GM18907 (cell line): ENCODE results near the gene PNLIP.

Experiments
- ATAC-seq: cut with Tn5 transposase; IDR thresholded peaks from one replicate; pipeline ENCODE4 v1.9.1; 2021; ENCODE audit warnings: mild to moderate bottlenecking, moderate library complexity; ENCODE audit not compliant: unreplicated experiment

The PNLIP gene

GRCh38 chr10:116567335-116567734, 21.6 kb downstream of the PNLIP start:
- ATAC-seq: no peak

DNA sequence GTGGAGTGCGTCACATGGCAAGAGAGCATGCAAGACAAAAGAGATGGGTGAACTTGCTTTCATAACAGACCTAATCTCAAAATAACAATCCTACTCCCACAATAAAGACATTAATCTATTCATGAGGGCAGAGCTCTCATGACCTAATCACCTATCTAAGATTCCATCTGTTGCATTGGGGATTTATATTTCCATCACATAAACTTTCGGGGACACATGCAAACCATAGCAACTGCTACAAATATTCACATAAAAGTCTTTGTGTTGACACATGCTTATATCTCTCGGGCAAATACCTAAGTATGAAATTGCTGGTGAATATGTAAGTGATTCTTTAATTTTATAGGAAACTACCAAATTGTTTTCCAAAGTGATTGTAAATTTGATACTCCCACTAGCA, 29.1 kb downstream of the PNLIP start:
- no peak for ATAC-seq

- no peak for ATAC-seq
Measured at GRCh38 chr10:116587878-116588591, 42.3 kb downstream of the PNLIP start.

DNA sequence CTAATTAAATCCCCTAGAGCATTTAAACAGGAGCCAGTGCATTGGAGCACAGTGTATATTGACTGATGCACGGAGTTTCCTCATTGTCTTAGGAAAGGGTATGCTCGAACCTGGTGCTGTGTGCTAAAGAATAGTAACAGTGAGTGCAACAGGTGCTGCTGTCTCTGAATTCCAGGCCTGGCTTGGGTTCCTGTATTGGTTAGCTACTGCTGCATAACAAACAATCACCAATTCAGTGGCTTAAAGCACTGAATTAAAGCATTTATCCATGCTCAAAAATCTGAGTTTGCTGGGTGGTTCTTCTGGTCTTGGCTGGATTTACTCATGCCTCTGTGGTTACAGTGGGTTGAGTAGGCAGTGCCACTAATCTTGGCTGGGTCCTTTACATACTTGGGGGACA, 43.3 kb downstream of the PNLIP start:
- ATAC-seq: no peak

GRCh38 chr10:116589926-116590325, 44.2 kb downstream of the PNLIP start:
- no peak for ATAC-seq

GRCh38 chr10:116590590-116591444, 45.1 kb downstream of the PNLIP start, which contains the start of gene PNLIPRP1:
TSS of gene PNLIPRP1 (plus strand) at chr10:116590959. CDS start at chr10:116591130, 171 bp downstream.
- no peak for ATAC-seq

DNA sequence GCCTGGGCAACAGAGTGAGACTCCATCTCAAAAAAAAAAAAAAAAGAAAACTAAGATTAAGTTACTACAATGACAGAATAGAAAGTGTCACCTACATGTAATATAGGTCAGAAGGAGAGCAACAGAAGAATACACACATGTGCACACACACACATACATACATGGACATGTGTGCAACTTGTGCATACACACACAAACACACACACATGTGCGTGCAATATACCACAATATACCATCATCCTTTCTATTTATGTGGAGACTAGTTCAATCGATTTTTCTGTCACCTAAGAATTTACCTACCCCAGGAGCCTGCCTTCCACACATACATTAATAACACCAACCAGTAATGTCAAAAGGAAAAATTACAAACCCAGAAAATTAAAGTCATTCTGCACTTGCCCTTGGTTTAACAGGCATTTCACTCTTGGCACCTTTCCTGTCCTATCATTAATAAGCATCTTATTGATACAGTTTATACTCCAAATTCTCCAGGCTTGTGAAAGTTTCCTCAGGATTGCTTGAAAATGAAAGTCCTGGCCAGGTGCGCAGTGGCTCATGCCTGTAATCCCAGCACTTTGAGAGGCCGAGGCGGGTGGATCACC, 47.5 kb downstream of the PNLIP start:
- ATAC-seq: no peak

DNA sequence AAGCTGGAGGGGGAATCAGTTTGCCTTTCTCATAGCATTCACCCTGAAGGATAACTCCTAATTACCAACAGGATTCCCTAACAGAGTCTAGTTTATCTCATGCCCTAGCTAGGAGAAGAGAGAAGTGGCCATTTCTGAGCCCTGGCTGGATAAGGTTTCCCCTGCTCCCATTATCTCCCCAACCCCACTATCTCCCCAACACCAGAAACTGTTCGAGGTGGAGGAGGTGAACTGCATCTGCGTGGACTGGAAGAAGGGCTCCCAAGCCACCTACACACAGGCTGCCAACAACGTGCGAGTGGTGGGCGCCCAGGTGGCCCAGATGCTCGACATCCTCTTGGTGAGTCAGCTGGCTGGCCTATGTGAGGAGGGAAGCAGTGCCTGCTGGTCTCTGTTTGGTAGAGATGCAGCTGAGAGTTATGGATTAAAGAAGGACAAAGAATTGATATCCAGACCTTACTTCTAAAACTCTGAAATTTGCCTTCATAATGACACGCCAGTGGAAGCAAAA, 48.8 kb downstream of the PNLIP start:
- ATAC-seq: no peak

DNA sequence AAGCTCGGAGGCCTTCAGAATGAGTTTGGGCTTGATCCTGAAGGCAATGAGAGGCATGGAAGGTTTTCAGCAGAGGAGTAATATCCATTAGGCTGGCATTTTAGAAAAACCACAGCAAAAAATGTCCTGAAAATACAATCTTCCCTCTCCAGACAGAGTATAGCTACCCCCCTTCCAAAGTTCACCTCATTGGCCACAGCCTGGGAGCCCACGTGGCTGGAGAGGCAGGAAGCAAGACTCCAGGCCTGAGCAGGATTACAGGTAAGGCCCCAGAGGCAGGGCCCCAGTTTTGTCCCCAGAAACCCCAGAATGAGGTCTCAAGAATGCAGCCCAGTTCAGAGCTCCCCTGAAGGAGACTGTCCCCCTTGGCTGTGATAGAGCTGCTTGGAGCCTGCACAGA, 50.3 kb downstream of the PNLIP start:
- ATAC-seq: no peak

DNA sequence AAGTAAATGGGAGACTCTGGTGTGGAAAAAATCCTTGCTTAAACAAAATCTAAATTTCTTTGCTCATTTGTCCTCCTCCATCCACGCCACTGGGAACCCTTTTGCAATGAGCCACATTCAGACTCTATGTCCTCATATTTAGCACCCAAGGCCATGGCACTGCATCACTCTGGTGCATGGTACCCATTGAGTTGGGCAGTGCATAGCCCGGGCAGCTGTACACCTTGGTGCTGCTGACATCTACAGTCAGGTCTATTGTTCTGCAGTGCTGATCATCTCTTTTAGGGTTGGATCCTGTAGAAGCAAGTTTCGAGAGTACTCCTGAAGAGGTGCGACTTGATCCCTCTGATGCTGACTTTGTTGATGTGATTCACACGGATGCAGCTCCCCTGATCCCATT, 51.8 kb downstream of the PNLIP start:
- ATAC-seq: no peak

DNA sequence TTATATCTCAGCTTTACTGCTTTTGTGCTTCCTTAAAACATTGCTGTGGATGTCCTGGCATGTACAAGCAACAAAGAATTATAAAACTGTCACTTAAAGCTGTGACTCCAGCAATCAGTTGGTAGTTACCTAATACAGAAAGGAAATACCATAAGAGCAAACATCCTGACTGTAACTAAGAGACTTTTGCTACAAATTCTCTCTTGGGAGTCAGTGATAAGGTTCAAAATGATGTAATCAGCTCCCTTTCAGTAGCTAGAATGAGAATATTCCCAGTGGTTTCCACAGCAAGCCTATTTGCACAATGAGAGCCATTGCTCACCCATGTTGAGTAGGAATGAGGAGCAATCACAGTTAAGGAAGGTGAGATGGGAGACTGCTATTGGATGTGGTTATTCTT, 52.6 kb downstream of the PNLIP start:
- no peak for ATAC-seq

GRCh38 chr10:116599991-116600390, 54.3 kb downstream of the PNLIP start:
- no peak for ATAC-seq

DNA sequence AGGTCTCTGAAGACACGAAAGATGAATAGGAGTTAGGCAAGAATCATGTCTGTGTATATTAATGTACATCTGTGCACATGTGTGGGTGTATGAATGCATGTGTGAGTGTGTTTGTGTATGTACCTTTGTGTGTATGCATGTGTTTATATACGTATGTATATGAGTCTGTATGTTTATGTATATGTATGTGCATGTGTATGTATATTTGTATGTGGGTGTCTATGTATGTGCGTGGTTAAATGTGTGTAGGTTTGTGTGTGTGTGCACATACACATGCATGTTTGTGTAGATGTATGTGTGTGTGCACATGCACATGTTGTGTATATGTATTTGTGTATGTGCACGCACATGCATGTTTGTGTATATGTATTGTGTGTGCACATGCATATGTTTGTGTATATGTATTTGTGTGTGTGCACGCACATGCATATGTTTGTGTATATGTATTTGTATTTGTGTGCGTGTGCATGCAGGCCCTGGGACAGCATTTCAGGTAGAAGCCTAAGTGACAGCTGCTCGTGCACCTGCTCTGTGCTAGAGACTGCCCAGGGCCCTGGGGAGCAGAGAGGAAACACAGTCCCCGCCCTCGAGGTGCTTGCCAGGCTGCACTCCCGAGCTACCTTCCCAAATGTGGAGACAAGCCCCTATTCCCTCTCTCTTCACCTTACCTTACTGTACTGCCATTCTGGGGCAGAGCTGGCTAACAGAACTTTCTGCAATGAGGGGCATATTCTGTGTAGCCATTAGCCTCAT, 57.1 kb downstream of the PNLIP start:
- no peak for ATAC-seq

- no peak for ATAC-seq
Measured at GRCh38 chr10:116606061-116606483, 60.3 kb downstream of the PNLIP start.

- ATAC-seq: no peak
Measured at GRCh38 chr10:116607336-116607735, 61.6 kb downstream of the PNLIP start.

DNA sequence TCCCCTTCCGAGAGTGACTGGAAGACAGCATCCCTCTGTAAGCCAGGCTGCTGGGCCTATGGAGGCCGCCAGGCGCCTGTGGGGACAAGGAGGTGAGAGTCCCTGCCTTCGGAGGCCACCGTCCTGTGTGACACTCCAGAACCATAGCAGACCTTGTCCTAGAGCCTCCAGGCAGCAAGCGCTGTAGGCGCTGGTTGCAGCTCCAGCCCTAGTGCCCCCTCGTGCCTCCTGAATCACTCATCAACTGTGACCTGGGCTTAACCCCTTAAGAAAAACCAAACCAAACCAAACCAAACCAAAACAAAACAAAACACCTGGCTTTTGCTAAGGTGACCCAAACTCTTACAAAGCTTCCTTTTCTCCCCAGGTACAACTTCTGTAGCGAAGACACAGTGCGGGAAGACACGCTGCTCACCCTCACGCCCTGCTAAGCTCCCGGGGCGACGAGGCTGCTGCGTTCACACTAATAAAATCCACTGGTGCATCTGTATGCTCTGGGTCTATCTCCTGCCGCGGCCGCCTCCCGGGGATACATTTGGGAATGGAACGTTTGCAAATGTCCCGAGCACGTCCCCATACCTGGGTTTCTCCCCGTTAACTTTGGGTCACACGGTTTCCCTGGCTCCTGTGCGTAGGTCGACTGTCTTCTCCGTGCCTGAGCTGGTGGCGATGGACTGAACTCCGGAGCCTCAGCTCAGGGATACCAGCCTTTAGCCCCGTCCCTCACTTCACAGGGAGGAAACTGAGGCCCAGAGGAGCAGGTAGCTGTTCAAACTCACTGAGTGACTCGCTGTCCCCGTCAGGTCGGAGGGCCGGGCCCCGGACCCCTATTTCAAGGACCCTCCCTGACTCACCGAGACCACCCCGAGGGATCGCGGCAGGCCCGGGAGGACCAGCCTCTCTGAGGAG, 63.2 kb downstream of the PNLIP start:
- no peak for ATAC-seq

- ATAC-seq: no peak
Measured at GRCh38 chr10:116610443-116611152, 64.9 kb downstream of the PNLIP start.

DNA sequence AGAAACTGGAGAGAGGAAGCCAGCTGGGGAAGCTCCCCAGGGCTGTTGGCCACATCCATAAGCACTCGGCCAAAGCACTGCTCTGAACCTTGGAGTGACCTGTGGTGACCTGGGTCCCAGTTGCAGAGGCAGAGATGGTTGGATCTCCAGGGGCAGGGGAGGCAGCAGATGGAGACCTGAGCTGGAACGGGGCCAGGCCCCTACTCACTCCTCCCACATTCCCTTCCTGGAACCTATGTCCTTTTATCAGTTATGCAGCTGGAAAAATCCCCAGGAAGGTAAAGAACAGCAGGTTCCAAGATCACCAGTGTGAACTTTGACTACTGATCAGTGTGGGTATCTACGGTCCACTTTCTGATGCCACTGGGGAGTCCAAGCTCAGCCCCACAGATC, 65.4 kb downstream of the PNLIP start:
- ATAC-seq: no peak

GRCh38 chr10:116612107-116612769, 66.5 kb downstream of the PNLIP start:
- no peak for ATAC-seq
